Right atrium auricular region (tissue), 2 donors: ENCODE data around the gene SLC1A1. TPM values are rescaled to one million over a fixed set of nuclear protein-coding genes. Genes with fewer than 3 reads are reported as not detected.

Source experiments
- DNase-seq: peaks from one replicate; pipeline ENCODE4 v3.0.0-alpha.2; 2019; ENCODE audit warnings: low spot score
- H3K27ac ChIP-seq, 2 donors: fragments of 200-600 bp; sonication (generic); 1 replicate in 1 of 2; 2 replicates in 1 of 2; pipeline ENCODE4 v1.5.1; 2016 to 2019
- H3K27me3 ChIP-seq, 2 donors: fragments of 200-600 bp; sonication (generic); one replicate each; pipeline versions ENCODE4 v1.5.1 to v1.6.0; 2017 to 2019
- H3K36me3 ChIP-seq: fragments of 200-600 bp; sonication (generic); one replicate; pipeline ENCODE4 v1.5.1; 2016
- H3K4me1 ChIP-seq, 2 donors: fragments of 200-600 bp; sonication (generic); one replicate each; pipeline versions ENCODE4 v1.5.1 to v1.6.0; 2017 to 2019
- H3K4me3 ChIP-seq, 2 donors: fragments of 200-600 bp; sonication (generic); 1 replicate in 1 of 2; 2 replicates in 1 of 2; pipeline ENCODE4 v1.5.1; 2017 to 2019; ENCODE audit warnings: mild to moderate bottlenecking in 1 of 2, moderate library complexity in 1 of 2
- H3K9me3 ChIP-seq, 2 donors: fragments of 200-600 bp; sonication (generic); one replicate each; pipeline ENCODE4 v1.5.1; 2019
- total RNA-seq, 2 donors: library from RNA; depleted of rRNA; stranded (reverse); fragments of >200 nt; gene quantifications; one replicate each; pipeline ENCODE4 v1.1.0, GENCODE V29; 2016
- TF ChIP-seq, protein P1 (sequence below), 2 donors: fragments of 200-600 bp; sonication (generic); IDR thresholded peaks; one replicate each; pipeline ENCODE4 v1.5.1; 2019; ENCODE audit warnings: antibody characterized with exemption in 2 of 2

The SLC1A1 gene
- total RNA-seq, 2 donors from 2014 or later: 2.6 to 2.9 TPM

DNA sequence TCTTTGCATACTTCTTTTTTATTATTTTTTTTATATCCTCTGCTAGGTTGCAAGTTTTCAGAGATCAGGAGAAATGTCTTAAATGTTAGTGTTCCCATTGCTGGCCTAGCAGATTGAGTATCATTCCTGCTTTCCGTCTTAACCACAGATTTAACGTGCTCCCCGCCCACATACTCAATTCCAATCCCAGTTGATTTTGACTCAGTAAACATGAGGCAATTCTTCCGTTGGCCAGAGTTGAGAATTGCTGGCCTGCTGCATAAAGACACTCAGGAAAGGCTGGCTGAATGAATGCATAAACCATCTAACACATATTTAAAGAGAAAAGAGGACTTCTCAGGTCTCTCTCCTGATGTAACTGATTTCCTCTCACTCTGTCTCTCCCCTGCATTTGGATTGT, 125.0 kb downstream of the SLC1A1 start:
- Histone ChIP-seq H3K27ac (no peak overlapping the region), H3K4me1 (no peaks in the 10 kb centered on the region), H3K9me3 (no peaks in the 10 kb centered on the region), H3K4me3 (no peak overlapping the region), H3K27me3 (no peaks in the 10 kb centered on the region), H3K36me3 (no peaks in the 10 kb centered on the region)
- TF ChIP-seq, protein P1, sequence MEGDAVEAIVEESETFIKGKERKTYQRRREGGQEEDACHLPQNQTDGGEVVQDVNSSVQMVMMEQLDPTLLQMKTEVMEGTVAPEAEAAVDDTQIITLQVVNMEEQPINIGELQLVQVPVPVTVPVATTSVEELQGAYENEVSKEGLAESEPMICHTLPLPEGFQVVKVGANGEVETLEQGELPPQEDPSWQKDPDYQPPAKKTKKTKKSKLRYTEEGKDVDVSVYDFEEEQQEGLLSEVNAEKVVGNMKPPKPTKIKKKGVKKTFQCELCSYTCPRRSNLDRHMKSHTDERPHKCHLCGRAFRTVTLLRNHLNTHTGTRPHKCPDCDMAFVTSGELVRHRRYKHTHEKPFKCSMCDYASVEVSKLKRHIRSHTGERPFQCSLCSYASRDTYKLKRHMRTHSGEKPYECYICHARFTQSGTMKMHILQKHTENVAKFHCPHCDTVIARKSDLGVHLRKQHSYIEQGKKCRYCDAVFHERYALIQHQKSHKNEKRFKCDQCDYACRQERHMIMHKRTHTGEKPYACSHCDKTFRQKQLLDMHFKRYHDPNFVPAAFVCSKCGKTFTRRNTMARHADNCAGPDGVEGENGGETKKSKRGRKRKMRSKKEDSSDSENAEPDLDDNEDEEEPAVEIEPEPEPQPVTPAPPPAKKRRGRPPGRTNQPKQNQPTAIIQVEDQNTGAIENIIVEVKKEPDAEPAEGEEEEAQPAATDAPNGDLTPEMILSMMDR (IDR thresholded peaks at IDR 0.05): no peak
- no peak for DNase-seq

DNA sequence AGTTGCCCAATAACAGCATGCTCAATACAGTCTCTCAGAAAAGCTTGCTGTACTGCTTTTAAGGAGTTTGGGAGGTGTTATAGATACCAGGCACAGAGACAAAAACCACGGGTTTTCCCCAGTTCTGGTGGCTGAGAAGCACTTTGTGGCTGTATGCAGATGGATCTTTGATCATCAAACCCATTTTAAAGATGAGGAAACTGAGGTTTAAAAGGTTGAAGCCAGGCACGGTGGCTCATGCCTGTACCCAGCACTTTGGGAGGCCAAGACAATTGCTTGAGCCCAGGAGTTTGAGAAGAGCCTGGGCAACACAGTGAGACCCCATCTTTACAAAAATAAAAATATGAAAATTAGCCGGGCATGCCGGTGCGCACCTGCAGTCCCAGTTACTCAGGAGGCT, 125.5 kb downstream of the SLC1A1 start:
- DNase-seq: no peak
- Histone ChIP-seq H3K9me3 (no peaks in the 10 kb centered on the region), H3K27me3 (no peaks in the 10 kb centered on the region), H3K36me3 (no peaks in the 10 kb centered on the region), H3K27ac (no peak overlapping the region), H3K4me3 (no peak overlapping the region), H3K4me1 (no peaks in the 10 kb centered on the region)
- TF ChIP-seq, protein P1 (IDR thresholded peaks at IDR 0.05): no peak

DNA sequence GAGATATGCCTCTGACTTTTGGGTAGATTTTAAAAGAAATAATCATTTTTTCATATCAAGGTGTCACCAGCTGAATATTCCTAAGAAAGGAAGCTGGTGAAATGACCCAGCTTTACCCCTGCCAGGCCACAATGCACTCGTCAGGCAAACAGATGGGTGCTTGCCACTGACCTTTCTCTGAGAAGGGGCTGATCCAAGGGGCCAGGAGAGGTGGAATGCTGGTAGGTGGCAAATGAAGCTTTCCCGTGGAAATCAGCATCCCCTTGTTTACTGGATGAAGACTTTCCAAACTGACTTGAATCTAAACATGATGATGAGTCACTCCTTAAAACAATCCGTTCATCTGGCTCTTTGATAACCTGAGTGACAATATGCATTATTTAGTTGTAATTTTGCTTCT, 127.5 kb downstream of the SLC1A1 start:
- TF ChIP-seq, protein P1 (IDR thresholded peaks at IDR 0.05): no peak
- H3K4me1 ChIP-seq: no peaks in the 10 kb centered on the region
- no peaks in the 10 kb centered on the region for H3K36me3 ChIP-seq
- no peaks in the 10 kb centered on the region for H3K9me3 ChIP-seq
- H3K27me3 ChIP-seq: no peaks in the 10 kb centered on the region
- H3K4me3 ChIP-seq: no peak overlapping the region
- no peak overlapping the region for H3K27ac ChIP-seq
- no peak for DNase-seq

DNA sequence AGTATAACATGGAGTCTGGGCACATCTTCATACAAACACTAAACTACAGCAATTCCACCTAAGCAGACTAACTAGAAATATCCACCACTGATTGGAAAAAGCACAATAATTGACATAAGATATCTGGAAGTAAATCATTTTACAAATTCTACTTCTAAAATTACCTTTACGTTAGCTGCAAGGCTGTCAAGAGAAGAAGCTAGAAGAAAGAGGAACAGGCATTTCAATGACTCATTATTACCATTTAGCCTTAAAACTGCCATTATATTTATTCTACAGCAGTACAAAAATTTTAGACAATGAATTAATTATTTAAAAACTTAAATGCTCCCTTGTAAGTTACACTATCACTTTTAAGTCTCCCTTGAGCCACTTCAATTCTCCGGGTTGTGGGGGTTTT, 128.4 kb downstream of the SLC1A1 start:
- no peak overlapping the region for H3K27ac ChIP-seq
- no peak for DNase-seq
- no peaks in the 10 kb centered on the region for H3K27me3 ChIP-seq
- no peaks in the 10 kb centered on the region for H3K9me3 ChIP-seq
- H3K36me3 ChIP-seq: no peaks in the 10 kb centered on the region
- H3K4me3 ChIP-seq: no peak overlapping the region
- TF ChIP-seq, protein P1 (IDR thresholded peaks at IDR 0.05): no peak
- no peaks in the 10 kb centered on the region for H3K4me1 ChIP-seq

DNA sequence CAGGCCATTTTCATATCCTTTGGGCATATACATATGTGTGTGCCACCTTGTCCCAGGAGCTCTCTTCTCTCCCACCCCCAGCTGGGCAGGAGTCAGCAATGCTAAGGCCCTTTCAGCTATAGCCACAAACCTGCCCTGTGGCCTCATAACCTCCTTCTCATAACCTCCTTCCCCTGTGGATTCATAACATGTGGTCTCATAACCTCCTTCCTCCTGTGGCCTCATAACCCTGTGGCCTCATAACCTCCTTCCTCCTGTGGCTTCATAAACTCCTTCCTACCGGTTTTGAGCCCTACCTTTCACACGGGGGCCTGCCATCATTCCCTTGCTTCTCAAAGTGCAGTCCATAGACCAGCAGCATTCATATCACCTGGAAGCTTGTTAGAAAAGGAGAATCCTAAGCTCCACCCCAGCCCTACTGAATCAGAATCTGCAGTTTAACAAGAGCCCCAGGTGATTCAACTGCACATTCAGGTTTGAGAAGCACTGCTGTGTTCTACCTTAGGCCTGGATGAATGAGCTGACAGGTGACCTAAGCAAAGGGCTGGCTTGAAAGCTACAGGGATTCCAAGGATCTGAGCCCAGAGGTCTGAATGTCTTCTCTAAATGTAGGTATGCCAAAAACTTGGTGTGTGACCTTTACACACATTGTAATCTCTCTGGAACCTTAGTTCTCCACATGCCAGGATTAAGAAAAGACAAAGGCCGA, 129.9 kb downstream of the SLC1A1 start:
- DNase-seq: no peak
- no peak overlapping the region for H3K4me3 ChIP-seq
- H3K9me3 ChIP-seq: no peaks in the 10 kb centered on the region
- H3K27me3 ChIP-seq: no peaks in the 10 kb centered on the region
- no peaks in the 10 kb centered on the region for H3K4me1 ChIP-seq
- no peak overlapping the region for H3K27ac ChIP-seq
- H3K36me3 ChIP-seq: no peaks in the 10 kb centered on the region
- TF ChIP-seq, protein P1 (IDR thresholded peaks at IDR 0.05): no peak
